Sigmoid colon (tissue), 7 donors: ENCODE measurements around the gene REC8. TPM values are rescaled to one million over a fixed set of nuclear protein-coding genes. Genes with fewer than 3 reads are reported as not detected.

Experiments used
- DNase-seq: peaks from one replicate; pipeline ENCODE4 v3.0.0-alpha.2; 2019
- H3K27ac ChIP-seq, 4 donors: fragments of 200-600 bp; sonication (generic); one replicate each; pipeline ENCODE4 v1.5.1; 2016 to 2019; ENCODE audit warnings: mild to moderate bottlenecking in 1 of 4
- H3K27me3 ChIP-seq, 3 donors: fragments of 200-600 bp; sonication (generic); one replicate each; pipeline ENCODE4 v1.5.1; 2019; ENCODE audit warnings: mild to moderate bottlenecking in 1 of 3
- H3K36me3 ChIP-seq, 4 donors: fragments of 200-600 bp; sonication (generic); one replicate each; pipeline ENCODE4 v1.5.1; 2016 to 2019
- H3K4me1 ChIP-seq, 4 donors: fragments of 200-600 bp; sonication (generic); one replicate each; pipeline ENCODE4 v1.5.1; 2017 to 2019
- H3K4me3 ChIP-seq, 4 donors: fragments of 200-600 bp; sonication (generic); one replicate each; pipeline ENCODE4 v1.5.1; 2017 to 2019; ENCODE audit warnings: mild to moderate bottlenecking in 2 of 4, moderate library complexity in 1 of 4
- H3K9me3 ChIP-seq, 4 donors: fragments of 200-600 bp in 3 of 4; sonication (generic) in 3 of 4; one replicate each; pipeline versions ENCODE4 v1.5.1 to v1.6.1; 2013 to 2019
- EP300 ChIP-seq, 4 donors: sonication (generic); formaldehyde crosslinking; IDR thresholded peaks; one replicate each; pipeline ENCODE4 v1.6.1; 2017; ENCODE audit warnings: antibody characterized with exemption in 4 of 4
- POLR2A ChIP-seq, 2 donors: fragments of 450-650 bp; IDR thresholded peaks; one replicate each; pipeline ENCODE4 v1.6.1; 2016; ENCODE audit warnings: antibody characterized with exemption in 2 of 2, mild to moderate bottlenecking in 2 of 2, moderate library complexity in 2 of 2
- POLR2AphosphoS5 ChIP-seq, 4 donors: sonication (generic); formaldehyde crosslinking; IDR thresholded peaks; one replicate each; pipeline ENCODE4 v1.6.1; 2017; ENCODE audit warnings: antibody characterized with exemption in 4 of 4
- WGBS, 2 donors: extraction: QIAGEN DNeasy Blood & Tissue Kit; methylation state at CpG; one replicate each; pipeline ENCODE4 v1.1.7; 2013; 5-methylcytosine and 5-hydroxymethylcytosine counted together
- intact Hi-C: fragments of 100-400 bp; cut with DNase I; formaldehyde crosslinking; loops from one replicate; pipeline ENCODE4 v1.15.1; 2023
- polyA plus RNA-seq, 3 donors: library from polyadenylated mRNA; stranded (reverse); fragments of 200-250 nt; gene quantifications; one replicate each; pipeline ENCODE4 v1.2.3, GENCODE V29; 2013
- total RNA-seq, 4 donors: library from RNA; depleted of rRNA; stranded (reverse); fragments of >200 nt; gene quantifications; one replicate each; pipeline ENCODE4 v1.1.0, GENCODE V29; 2016
- TF ChIP-seq, protein P1 (sequence below), 4 experiments: fragments of 450-650 bp in 3 of 4; fragments of 200-600 bp in 1 of 4; IDR thresholded peaks; one replicate each; pipeline ENCODE4 v1.5.1; 2016 to 2019; ENCODE audit warnings: antibody characterized with exemption in 4 of 4, mild to moderate bottlenecking in 3 of 4, moderate library complexity in 2 of 4
- donor health status: healthy with polysubstance abuse.
- donor health status: Bipolar disorder and iron deficiency.
- donor health status: healthy.

The REC8 gene
- total and polyA plus RNA-seq, 7 donors, result 1.8 to 24.1 (median 6.4) TPM

DNA sequence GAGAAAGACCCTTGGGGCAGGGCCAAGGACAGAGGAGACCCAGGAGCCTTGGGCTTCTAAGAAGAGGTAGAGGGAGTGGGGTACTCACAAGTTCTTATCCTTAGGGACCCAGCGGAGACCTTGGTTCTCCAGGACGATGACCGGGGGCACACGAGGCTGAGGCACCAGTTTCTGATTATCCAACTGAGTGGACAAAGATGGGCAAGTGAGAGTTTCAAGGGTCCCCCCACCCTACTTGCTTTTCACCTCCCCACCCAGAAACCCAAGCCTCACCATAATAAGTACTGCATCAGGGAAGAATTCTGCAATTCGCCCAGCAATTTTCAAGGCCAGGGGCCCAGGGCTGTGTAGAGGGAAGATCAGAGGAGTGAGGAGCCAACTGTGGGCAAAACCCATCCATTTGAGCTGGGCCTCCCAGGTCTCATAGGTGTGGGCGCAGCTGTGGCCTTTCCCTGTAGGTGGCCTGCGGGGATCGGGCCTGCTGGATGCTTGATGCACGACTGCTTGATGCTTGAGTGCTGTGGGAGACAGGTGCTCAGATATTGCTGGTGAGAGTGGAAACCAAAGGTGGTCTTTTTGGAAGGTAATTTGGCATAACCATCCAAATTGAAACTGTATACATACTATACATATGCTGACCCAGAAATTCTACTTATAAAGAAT lies 32.5 kb upstream of the REC8 start:
- TF ChIP-seq POLR2A (IDR thresholded peaks at IDR 0.05) (no peak), POLR2AphosphoS5 (IDR thresholded peaks at IDR 0.05) (no peak), EP300 (IDR thresholded peaks at IDR 0.05) (no peak)
- TF ChIP-seq, protein P1, sequence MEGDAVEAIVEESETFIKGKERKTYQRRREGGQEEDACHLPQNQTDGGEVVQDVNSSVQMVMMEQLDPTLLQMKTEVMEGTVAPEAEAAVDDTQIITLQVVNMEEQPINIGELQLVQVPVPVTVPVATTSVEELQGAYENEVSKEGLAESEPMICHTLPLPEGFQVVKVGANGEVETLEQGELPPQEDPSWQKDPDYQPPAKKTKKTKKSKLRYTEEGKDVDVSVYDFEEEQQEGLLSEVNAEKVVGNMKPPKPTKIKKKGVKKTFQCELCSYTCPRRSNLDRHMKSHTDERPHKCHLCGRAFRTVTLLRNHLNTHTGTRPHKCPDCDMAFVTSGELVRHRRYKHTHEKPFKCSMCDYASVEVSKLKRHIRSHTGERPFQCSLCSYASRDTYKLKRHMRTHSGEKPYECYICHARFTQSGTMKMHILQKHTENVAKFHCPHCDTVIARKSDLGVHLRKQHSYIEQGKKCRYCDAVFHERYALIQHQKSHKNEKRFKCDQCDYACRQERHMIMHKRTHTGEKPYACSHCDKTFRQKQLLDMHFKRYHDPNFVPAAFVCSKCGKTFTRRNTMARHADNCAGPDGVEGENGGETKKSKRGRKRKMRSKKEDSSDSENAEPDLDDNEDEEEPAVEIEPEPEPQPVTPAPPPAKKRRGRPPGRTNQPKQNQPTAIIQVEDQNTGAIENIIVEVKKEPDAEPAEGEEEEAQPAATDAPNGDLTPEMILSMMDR (IDR thresholded peaks at IDR 0.05), result no peak
- peak overlapping the region in 2 of 4 donors; percentile 98 for H3K27ac ChIP-seq
- no peaks in the 10 kb centered on the region for H3K9me3 ChIP-seq
- H3K36me3 ChIP-seq, result peaks cover 14 to 33% (median 17%) of the 10 kb centered on the region in 4 donors
- WGBS, 2 donors, result 77 to 87% methylated on average over 9 of the region's 9 CpGs
- H3K4me1 ChIP-seq, result peaks cover 0 to 50% (median 42%) of the 10 kb centered on the region in 4 donors
- H3K4me3 ChIP-seq, result no peak overlapping the region
- intact Hi-C loops, result loop anchor here (5.0 kb wide), 1 partner anchor 582 kb away; the partner anchor contains the start of gene THTPA
- DNase-seq, result no peak
- no peaks in the 10 kb centered on the region for H3K27me3 ChIP-seq

DNA sequence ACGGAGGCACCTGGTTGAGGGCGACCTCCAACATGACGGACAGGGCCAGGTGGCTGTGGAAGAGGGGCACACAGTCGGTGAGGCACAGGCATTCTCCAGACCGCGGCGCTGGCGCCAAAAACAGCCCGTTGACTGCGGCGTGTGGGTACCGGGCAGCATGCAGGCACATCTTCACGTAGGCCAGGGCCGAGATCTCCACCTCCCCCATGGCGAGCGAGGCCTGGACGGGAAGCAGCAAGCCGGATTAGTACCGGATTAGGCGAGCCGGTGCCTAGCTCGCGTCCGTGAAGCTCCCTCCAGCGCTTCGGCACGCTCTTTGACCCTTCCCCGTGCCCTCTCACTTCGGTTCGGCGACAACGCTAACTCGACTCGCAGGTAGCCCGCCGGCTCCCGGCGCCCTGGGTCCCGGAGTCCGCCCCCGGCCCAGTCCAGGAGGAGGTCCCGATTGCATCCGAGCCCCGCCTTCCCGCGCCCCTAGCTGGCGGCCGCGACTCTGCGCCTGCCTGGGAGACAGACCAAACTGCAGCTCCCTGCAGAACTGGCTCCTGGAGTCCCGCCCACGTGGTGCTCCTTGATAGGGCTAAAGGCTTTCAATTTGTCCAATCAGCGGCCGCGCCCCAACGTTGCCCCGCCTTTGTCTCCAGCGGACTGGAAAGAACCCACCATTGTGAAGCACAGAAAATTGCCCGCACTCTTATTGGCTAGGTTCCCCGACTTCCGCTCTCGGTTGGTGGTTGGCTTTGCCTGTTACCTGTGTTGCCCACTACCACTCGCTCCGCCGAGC lies 30.6 kb upstream of the REC8 start, which contains the start of gene EMC9:
EMC9 (minus strand) TSS at position 495 of the 784 bp plus-strand sequence; CDS start at position 208, 287 bp downstream.
- peak within 1 kb of the TSS; percentile 92 to 98 (median 96) for H3K27ac ChIP-seq
- TF ChIP-seq POLR2AphosphoS5 (IDR thresholded peaks at IDR 0.05) (peak; percentile 83 to 96 (median 93)), EP300 (IDR thresholded peaks at IDR 0.05) (no peak), POLR2A (IDR thresholded peaks at IDR 0.05) (peak; percentile 83 to 88)
- TF ChIP-seq, protein P1 (IDR thresholded peaks at IDR 0.05), result peak; percentile 36 to 75 (median 64)
- 0 to 1% methylated on average over 65 of the region's 65 CpGs for WGBS, 2 donors
- H3K4me3 ChIP-seq, result peak within 1 kb of the TSS; percentile 73 to 91 (median 81)
- intact Hi-C loops, result loop anchor here (5.0 to 10.0 kb wide), 3 partner anchors 226 to 836 kb away; partner anchors contain the start of genes BCL2L2, NFATC4 and PPP1R3E
- H3K36me3 ChIP-seq, result peaks cover 14 to 33% (median 17%) of the 10 kb centered on the region in 4 donors
- peak; percentile 100 for DNase-seq
- no peaks in the 10 kb centered on the region for H3K9me3 ChIP-seq
- H3K27me3 ChIP-seq, result no peaks in the 10 kb centered on the region
- peaks cover 0 to 61% (median 51%) of the 10 kb centered on the region in 4 donors for H3K4me1 ChIP-seq

DNA sequence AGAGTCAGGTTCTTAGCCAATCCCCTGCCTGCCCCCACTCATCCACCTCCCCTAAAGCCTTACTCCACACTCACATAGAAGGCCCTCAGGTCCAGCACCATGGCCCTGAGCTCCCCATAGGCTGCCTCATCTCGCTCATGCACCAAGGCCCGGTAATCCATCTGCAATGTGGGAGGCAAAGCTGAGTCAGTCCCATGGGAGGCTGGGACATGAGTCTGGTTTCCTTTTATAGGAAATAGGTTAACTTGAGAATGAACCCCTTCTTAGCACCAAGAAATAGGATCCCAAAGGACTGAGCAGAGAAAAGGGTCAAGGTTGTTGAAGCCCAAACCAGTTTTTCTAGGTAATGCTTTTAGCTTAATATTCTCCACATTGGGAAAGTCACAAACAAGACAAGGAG lies 28.4 kb upstream of the REC8 start:
- Histone ChIP-seq H3K4me1 (peaks cover 0 to 53% (median 43%) of the 10 kb centered on the region in 4 donors), H3K4me3 (no peak overlapping the region), H3K27me3 (no peaks in the 10 kb centered on the region), H3K27ac (no peak overlapping the region), H3K36me3 (peaks cover 7 to 23% (median 8%) of the 10 kb centered on the region in 4 donors), H3K9me3 (no peaks in the 10 kb centered on the region)
- intact Hi-C loops, result loop anchor here (5.0 to 10.0 kb wide), 3 partner anchors 224 to 839 kb away; partner anchors contain the start of genes BCL2L2, NFATC4 and PPP1R3E
- WGBS, 2 donors, result 89 to 95% methylated on average over 2 of the region's 2 CpGs
- TF ChIP-seq POLR2A (IDR thresholded peaks at IDR 0.05), result no peak
- TF ChIP-seq, protein P1 (IDR thresholded peaks at IDR 0.05), result no peak
- no peak for TF ChIP-seq POLR2AphosphoS5 (IDR thresholded peaks at IDR 0.05)
- TF ChIP-seq EP300 (IDR thresholded peaks at IDR 0.05), result no peak
- DNase-seq, result no peak

DNA sequence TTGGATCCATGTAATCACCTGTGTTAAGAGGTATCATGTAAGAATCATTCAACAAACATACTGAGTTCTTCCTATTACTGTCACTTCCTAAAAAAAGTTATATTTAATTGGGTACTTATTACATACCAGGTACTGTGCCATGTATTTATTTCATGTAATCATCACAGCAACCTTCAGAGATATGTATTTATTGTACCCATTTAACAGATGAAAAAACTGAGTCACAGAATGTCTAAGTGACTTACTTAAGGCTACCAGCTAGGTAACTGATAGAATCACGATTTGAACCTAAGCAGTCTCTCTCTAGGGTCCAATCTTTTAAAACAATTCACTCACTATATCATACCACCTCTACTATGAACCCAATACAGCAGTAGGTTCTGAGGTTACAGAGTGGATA lies 27.4 kb upstream of the REC8 start:
- intact Hi-C loops, result loop anchor here (5.0 to 10.0 kb wide), 3 partner anchors 223 to 840 kb away; partner anchors contain the start of genes BCL2L2, NFATC4 and PPP1R3E
- peaks cover 0 to 23% (median 6%) of the 10 kb centered on the region in 4 donors for H3K36me3 ChIP-seq
- no peaks in the 10 kb centered on the region for H3K27me3 ChIP-seq
- no peak for DNase-seq
- TF ChIP-seq, protein P1 (IDR thresholded peaks at IDR 0.05), result no peak
- no peak for TF ChIP-seq POLR2A (IDR thresholded peaks at IDR 0.05)
- no peak for TF ChIP-seq POLR2AphosphoS5 (IDR thresholded peaks at IDR 0.05)
- no peak for TF ChIP-seq EP300 (IDR thresholded peaks at IDR 0.05)
- 91 to 98% methylated on average over 1 of the region's 1 CpG for WGBS, 2 donors
- H3K9me3 ChIP-seq, result no peaks in the 10 kb centered on the region
- no peak overlapping the region for H3K27ac ChIP-seq
- H3K4me3 ChIP-seq, result no peak overlapping the region
- peaks cover 0 to 61% (median 46%) of the 10 kb centered on the region in 4 donors for H3K4me1 ChIP-seq
